HepG2 (cell line): ENCODE data around the gene TOPORS. TPM values are rescaled to one million over a fixed set of nuclear protein-coding genes. Genes with fewer than 3 reads are reported as not detected.
A peak's percentile ranks its signal among the peaks of the same experiment; 100 is the strongest.

Experiments used
- CREB1 ChIP-seq, 2 experiments: fragments of 450-650 bp in 1 of 2; IDR thresholded peaks; 2 replicates each; pipeline ENCODE4 v1.6.1; 2016 to 2017; ENCODE audit warnings: control low read depth in 1 of 2, mild to moderate bottlenecking in 1 of 2, missing compliant biosample characterization in 1 of 2, missing genetic modification characterization in 1 of 2
- CREB3 ChIP-seq: sonication (generic); formaldehyde crosslinking; IDR thresholded peaks from 2 replicates; pipeline ENCODE4 v1.5.0; 2020; ENCODE audit warnings: missing genetic modification reagents
- ERF ChIP-seq: IDR thresholded peaks from 2 replicates; pipeline ENCODE4 v1.6.1; 2018; ENCODE audit warnings: missing biosample characterization, missing genetic modification reagents
- HOXA7 ChIP-seq: sonication (generic); formaldehyde crosslinking; IDR thresholded peaks from 2 replicates; pipeline ENCODE4 v1.8.1; 2022; ENCODE audit warnings: mild to moderate bottlenecking, missing genetic modification reagents, moderate library complexity
- REXO4 ChIP-seq: sonication (generic); formaldehyde crosslinking; IDR thresholded peaks from 2 replicates; pipeline ENCODE4 v1.8.0; 2022; ENCODE audit warnings: missing genetic modification reagents, mild to moderate bottlenecking, borderline replicate concordance
- RXRB ChIP-seq: IDR thresholded peaks from 2 replicates; pipeline ENCODE4 v1.6.1; 2016; ENCODE audit warnings: borderline replicate concordance, missing genetic modification reagents, missing compliant biosample characterization
- TAF15 ChIP-seq: fragments of 200-400 bp; formaldehyde crosslinking; IDR thresholded peaks from one replicate; pipeline ENCODE4 v1.6.1; 2018; ENCODE audit warnings: mild to moderate bottlenecking, low read depth, low read length; ENCODE audit not compliant: poor library complexity, severe bottlenecking
- TCF12 ChIP-seq, 2 experiments: fragments of 450-650 bp in 1 of 2; sonication (generic) in 1 of 2; formaldehyde crosslinking in 1 of 2; IDR thresholded peaks; 2 replicates each; pipeline versions ENCODE4 v1.6.1 to v1.8.0; 2017 to 2022; ENCODE audit warnings: antibody characterized with exemption in 1 of 2, mild to moderate bottlenecking in 1 of 2, missing genetic modification reagents in 1 of 2, moderate library complexity in 1 of 2
- TFAP4 ChIP-seq: sonication (generic); IDR thresholded peaks from 2 replicates; pipeline ENCODE4 v1.6.1; 2016; ENCODE audit warnings: low read depth, borderline replicate concordance
- ZBTB40 ChIP-seq, 2 experiments: fragments of 450-650 bp in 1 of 2; sonication (generic) in 1 of 2; formaldehyde crosslinking in 1 of 2; IDR thresholded peaks; 2 replicates each; pipeline versions ENCODE4 v1.6.1 to v1.8.0; 2016 to 2022; ENCODE audit warnings: antibody characterized with exemption in 1 of 2, mild to moderate bottlenecking in 1 of 2, missing genetic modification reagents in 1 of 2
- ZNF138 ChIP-seq: sonication (generic); formaldehyde crosslinking; IDR thresholded peaks from 2 replicates; pipeline ENCODE4 v1.5.0; 2020; ENCODE audit warnings: mild to moderate bottlenecking, low read depth, missing genetic modification reagents
- ZNF20 ChIP-seq: sonication (generic); formaldehyde crosslinking; IDR thresholded peaks from 2 replicates; pipeline ENCODE4 v1.4.0; 2020; ENCODE audit warnings: mild to moderate bottlenecking, moderate library complexity, missing genetic modification reagents
- ZNF256 ChIP-seq: sonication (generic); formaldehyde crosslinking; conservative IDR thresholded peaks from 2 replicates; pipeline ENCODE4 v1.4.0; 2020; ENCODE audit warnings: missing genetic modification reagents
- ZNF264 ChIP-seq: sonication (generic); formaldehyde crosslinking; IDR thresholded peaks from 2 replicates; pipeline ENCODE4 v1.4.0; 2020; ENCODE audit warnings: missing genetic modification reagents
- ZNF34 ChIP-seq: sonication (generic); formaldehyde crosslinking; IDR thresholded peaks from 2 replicates; pipeline ENCODE4 v1.4.0; 2020; ENCODE audit warnings: mild to moderate bottlenecking, missing genetic modification reagents, borderline replicate concordance
- ZNF567 ChIP-seq: sonication (generic); formaldehyde crosslinking; IDR thresholded peaks from 2 replicates; pipeline ENCODE4 v1.8.1; 2023; ENCODE audit warnings: mild to moderate bottlenecking, missing genetic modification reagents, borderline replicate concordance
- ZNF776 ChIP-seq: sonication (generic); formaldehyde crosslinking; IDR thresholded peaks from 2 replicates; pipeline ENCODE4 v1.4.0; 2020; ENCODE audit warnings: mild to moderate bottlenecking, missing genetic modification reagents
- polyA plus RNA-seq, 8 experiments: library from polyadenylated mRNA; depleted of rRNA in 3 of 8; stranded (reverse) in 7 of 8; unstranded in 1 of 8; fragments of >200 nt; fragmentation: Illumina TruSeq in 4 of 8; extraction: Trizol in 4 of 8; gene quantifications; 2 replicates each; pipeline versions ENCODE4 v1.2.1 to v1.2.3, GENCODE V29; 2011 to 2016; ENCODE audit warnings: low read depth in 4 of 8, missing spikeins in 1 of 8, mixed read lengths in 1 of 8; ENCODE audit not compliant: insufficient read depth in 1 of 8
- total RNA-seq, 5 experiments: library from RNA; depleted of rRNA; stranded (reverse); fragments of >200 nt; fragmentation: Illumina TruSeq; extraction: Trizol; gene quantifications; 2 replicates each; pipeline ENCODE4 v1.2.3, GENCODE V29; 2016; ENCODE audit warnings: low read depth in 1 of 5

Gene TOPORS
- total and polyA plus RNA-seq, 2 of the 13 experiments (the other 11 are each of a cell fraction or from before 2014, with no cell fraction given): 6.8 to 19.6 TPM

- TF ChIP-seq ZBTB40 (IDR thresholded peaks at IDR 0.05) (no peak), ZBTB40 (CRISPR knock-in tag; IDR thresholded peaks at IDR 0.05) (peak; percentile 28; the same call in 1 of the 2 replicates), ERF (CRISPR knock-in tag) (peak; percentile 52; the same call in 1 of the 2 replicates), ZNF264 (CRISPR knock-in tag) (peak; percentile 73; the same call in 1 of the 2 replicates), ZNF776 (no peak), RXRB (CRISPR knock-in tag) (no peak), ZNF567 (no peak), HOXA7 (CRISPR knock-in tag) (no peak), ZNF138 (CRISPR knock-in tag) (no peak), REXO4 (CRISPR knock-in tag) (no peak), TCF12 (IDR thresholded peaks at IDR 0.05) (no peak), TCF12 (CRISPR knock-in tag; IDR thresholded peaks at IDR 0.05) (no peak), ZNF20 (no peak), ZNF34 (CRISPR knock-in tag) (no peak), CREB1 (IDR thresholded peaks at IDR 0.05) (no peak), CREB1 (CRISPR knock-in tag; IDR thresholded peaks at IDR 0.05) (no peak), TAF15 (no peak), CREB3 (CRISPR knock-in tag) (no peak), ZNF256 (CRISPR knock-in tag) (no peak), TFAP4 (no peak; the same call in 1 of the 2 replicates)
Measured at GRCh38 chr9:32526041-32526706, 26.2 kb downstream of the TOPORS start, which contains the start of gene RIGI (continued).
